Gastroesophageal sphincter (tissue), 2 donors: Measurements from ENCODE around the gene SLC2A4.

Source experiments
- POLR2A ChIP-seq, 2 donors: fragments of 450-650 bp; IDR thresholded peaks; one replicate each; pipeline ENCODE4 v1.6.1; 2017; ENCODE audit warnings: antibody characterized with exemption in 2 of 2, mild to moderate bottlenecking in 2 of 2, moderate library complexity in 1 of 2
- POLR2AphosphoS5 ChIP-seq: sonication (generic); formaldehyde crosslinking; IDR thresholded peaks from one replicate; pipeline ENCODE4 v1.6.1; 2017; ENCODE audit warnings: antibody characterized with exemption

- TF ChIP-seq POLR2A (IDR thresholded peaks at IDR 0.05) = no peak
- TF ChIP-seq POLR2AphosphoS5 = no peak
These were observed 40.3 kb upstream of the SLC2A4 start for GRCh38 chr17:7241090-7241733.
